Astrocyte (in vitro differentiated cells and primary cell): Measurements from ENCODE around the gene ZNF207.

Experiments used
- EZH2 ChIP-seq: IDR thresholded peaks from 2 replicates; pipeline ENCODE4 v1.6.1; 2012; ENCODE audit warnings: mild to moderate bottlenecking, low read length, inconsistent platforms; ENCODE audit not compliant: insufficient read depth
- TF ChIP-seq, protein P1 (sequence below): IDR thresholded peaks from 2 replicates; pipeline ENCODE4 v1.5.1; 2011; ENCODE audit warnings: low read depth, mild to moderate bottlenecking, inconsistent platforms, low read length, moderate library complexity; ENCODE audit not compliant: insufficient read depth

DNA sequence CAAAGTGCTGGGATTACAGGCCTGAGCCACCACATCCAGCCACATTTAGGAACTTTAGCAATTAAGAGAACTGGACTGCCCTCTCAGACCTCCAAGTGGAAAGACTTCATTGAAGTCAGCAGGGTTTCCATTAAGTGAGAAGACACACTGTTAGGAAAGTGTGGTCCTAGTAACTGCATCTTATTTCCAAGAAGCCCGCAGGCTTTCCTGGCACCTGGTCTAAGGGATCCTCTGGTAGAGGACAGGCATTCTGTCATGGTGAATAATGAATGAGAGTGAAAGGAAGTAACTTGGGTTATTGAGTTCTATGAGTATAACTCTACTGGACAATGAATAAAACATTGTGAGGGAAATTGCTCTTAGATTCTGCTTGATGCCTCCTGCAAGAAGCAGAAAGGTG, 22.0 kb upstream of the ZNF207 start:
- TF ChIP-seq, protein P1, sequence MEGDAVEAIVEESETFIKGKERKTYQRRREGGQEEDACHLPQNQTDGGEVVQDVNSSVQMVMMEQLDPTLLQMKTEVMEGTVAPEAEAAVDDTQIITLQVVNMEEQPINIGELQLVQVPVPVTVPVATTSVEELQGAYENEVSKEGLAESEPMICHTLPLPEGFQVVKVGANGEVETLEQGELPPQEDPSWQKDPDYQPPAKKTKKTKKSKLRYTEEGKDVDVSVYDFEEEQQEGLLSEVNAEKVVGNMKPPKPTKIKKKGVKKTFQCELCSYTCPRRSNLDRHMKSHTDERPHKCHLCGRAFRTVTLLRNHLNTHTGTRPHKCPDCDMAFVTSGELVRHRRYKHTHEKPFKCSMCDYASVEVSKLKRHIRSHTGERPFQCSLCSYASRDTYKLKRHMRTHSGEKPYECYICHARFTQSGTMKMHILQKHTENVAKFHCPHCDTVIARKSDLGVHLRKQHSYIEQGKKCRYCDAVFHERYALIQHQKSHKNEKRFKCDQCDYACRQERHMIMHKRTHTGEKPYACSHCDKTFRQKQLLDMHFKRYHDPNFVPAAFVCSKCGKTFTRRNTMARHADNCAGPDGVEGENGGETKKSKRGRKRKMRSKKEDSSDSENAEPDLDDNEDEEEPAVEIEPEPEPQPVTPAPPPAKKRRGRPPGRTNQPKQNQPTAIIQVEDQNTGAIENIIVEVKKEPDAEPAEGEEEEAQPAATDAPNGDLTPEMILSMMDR = no peak
- TF ChIP-seq EZH2 = no peak
